Measurements from ENCODE around the gene SIGLECL1.

DNA sequence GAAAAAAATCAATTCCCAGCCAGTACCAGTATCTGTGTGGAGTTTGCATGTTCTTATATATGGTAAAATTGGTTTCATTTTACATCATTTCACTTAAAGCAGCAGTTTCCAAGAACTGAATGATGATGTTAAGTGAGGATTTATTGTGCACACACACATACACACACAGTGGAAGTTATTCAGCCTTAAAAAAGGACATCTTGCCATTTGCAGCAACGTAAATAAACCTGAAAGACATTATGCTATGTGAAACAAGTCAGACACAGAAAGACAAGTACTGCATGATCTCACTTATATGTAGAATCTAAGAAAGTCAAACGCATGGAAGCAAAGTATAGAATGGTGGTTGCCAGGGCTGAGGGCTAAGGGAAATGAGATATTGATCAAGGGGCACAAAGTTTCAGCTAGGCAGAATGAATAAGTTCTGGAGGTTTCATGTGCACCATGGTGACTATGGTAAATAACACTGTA is 5.3 kb downstream of the SIGLECL1 start:
- TF ChIP-seq SUZ12 (IDR thresholded peaks at IDR 0.05; ENCODE audit: extremely low read depth, insufficient read depth, insufficient read length) (no peak), YY1 (IDR thresholded peaks at IDR 0.05; ENCODE audit: insufficient read depth, insufficient read length) (no peak), ZNF274 (IDR thresholded peaks at IDR 0.05; ENCODE audit: low read depth, low read length) (no peak)

All from NT2/D1 (cell line).